ENCODE measurements around the gene ROBO1. TPM values are rescaled to one million over a fixed set of nuclear protein-coding genes. Genes with fewer than 3 reads are reported as not detected.
"Not testable (repeated sequence)": the region's sequence is repeated elsewhere in the genome, so short reads cannot be mapped to it uniquely, and the experiment has no call there.

Gene ROBO1
- total RNA-seq, 1 donor from 2014 or later: 31.7 TPM

- intact Hi-C loops (cut with DNase I): no loop called here
- no peak for DNase-seq (ENCODE audit: low spot score)
- ATAC-seq: no peak
Observed at GRCh38 chr3:78741066-78741645, 1026.6 kb downstream of the ROBO1 start.

GRCh38 chr3:78738833-78739232 is 1029.0 kb downstream of the ROBO1 start:
- DNase-seq (ENCODE audit: low spot score) (no peak), ATAC-seq (no peak)
- intact Hi-C loops (cut with DNase I): no loop called here

- intact Hi-C loops (cut with DNase I): no loop called here
- no peak for DNase-seq (ENCODE audit: low spot score)
- ATAC-seq: no peak
Observed at GRCh38 chr3:78737988-78738387, 1029.8 kb downstream of the ROBO1 start.

- ATAC-seq: no peak
- intact Hi-C loops (cut with DNase I): no loop called here
- DNase-seq (ENCODE audit: low spot score): no peak
Observed at GRCh38 chr3:78736863-78737262, 1030.9 kb downstream of the ROBO1 start.

- no peak for ATAC-seq
- intact Hi-C loops (cut with DNase I): no loop called here
Observed at GRCh38 chr3:78734048-78734637, 1033.7 kb downstream of the ROBO1 start.

GRCh38 chr3:78732893-78733292 is 1034.9 kb downstream of the ROBO1 start:
- intact Hi-C loops (cut with DNase I): no loop called here
- no peak for ATAC-seq
- no peak for DNase-seq (ENCODE audit: low spot score)

More at GRCh38 chr3:78734048-78734637, 1033.7 kb downstream of the ROBO1 start:
- no peak for DNase-seq (ENCODE audit: low spot score)

- intact Hi-C loops (cut with DNase I): no loop called here
- no peak for DNase-seq (ENCODE audit: low spot score)
Observed at GRCh38 chr3:78732471-78732870, 1035.3 kb downstream of the ROBO1 start.

GRCh38 chr3:78729946-78730345 is 1037.9 kb downstream of the ROBO1 start:
- DNase-seq (ENCODE audit: low spot score): no peak
- intact Hi-C loops (cut with DNase I): no loop called here
- no peak for ATAC-seq

More at GRCh38 chr3:78732471-78732870, 1035.3 kb downstream of the ROBO1 start:
- no peak for ATAC-seq

- intact Hi-C loops (cut with DNase I): no loop called here
- ATAC-seq (peak; percentile 76), DNase-seq (ENCODE audit: low spot score) (peak; percentile 67)
Observed at GRCh38 chr3:78728406-78729145, 1039.2 kb downstream of the ROBO1 start.

- DNase-seq (ENCODE audit: low spot score): no peak
- intact Hi-C loops (cut with DNase I): no loop called here
- ATAC-seq: no peak
Observed at GRCh38 chr3:78726545-78726944, 1041.3 kb downstream of the ROBO1 start.

GRCh38 chr3:78725703-78726246 is 1042.0 kb downstream of the ROBO1 start:
- ATAC-seq: no peak
- intact Hi-C loops (cut with DNase I): no loop called here
- DNase-seq (ENCODE audit: low spot score): no peak

GRCh38 chr3:78724859-78725258 is 1042.9 kb downstream of the ROBO1 start:
- DNase-seq (ENCODE audit: low spot score): no peak
- ATAC-seq: no peak
- intact Hi-C loops (cut with DNase I): no loop called here

- ATAC-seq; intact Hi-C loops (cut with DNase I); DNase-seq (ENCODE audit: low spot score): not testable (repeated sequence)
Observed at GRCh38 chr3:78724364-78724763, 1043.4 kb downstream of the ROBO1 start.

GRCh38 chr3:78721771-78722543 is 1045.8 kb downstream of the ROBO1 start:
- DNase-seq (ENCODE audit: low spot score) (no peak), ATAC-seq (no peak)
- intact Hi-C loops (cut with DNase I): no loop called here

- no peak for ATAC-seq
- intact Hi-C loops (cut with DNase I): no loop called here
- DNase-seq (ENCODE audit: low spot score): no peak
Observed at GRCh38 chr3:78718707-78719106, 1049.1 kb downstream of the ROBO1 start.

GRCh38 chr3:78717041-78717440 is 1050.8 kb downstream of the ROBO1 start:
- no peak for DNase-seq (ENCODE audit: low spot score)
- ATAC-seq: no peak
- intact Hi-C loops (cut with DNase I): no loop called here

GRCh38 chr3:78712941-78713340 is 1054.9 kb downstream of the ROBO1 start:
- intact Hi-C loops (cut with DNase I): no loop called here
- no peak for DNase-seq (ENCODE audit: low spot score)
- no peak for ATAC-seq

- DNase-seq (ENCODE audit: low spot score) (no peak), ATAC-seq (no peak)
- intact Hi-C loops (cut with DNase I): no loop called here
Observed at GRCh38 chr3:78712270-78712669, 1055.5 kb downstream of the ROBO1 start.

- intact Hi-C loops (cut with DNase I): no loop called here
- DNase-seq (ENCODE audit: low spot score) (no peak), ATAC-seq (no peak)
Observed at GRCh38 chr3:78708565-78709073, 1059.2 kb downstream of the ROBO1 start.

Measured in sciatic nerve (tissue), 2 donors.